ENCODE results near the gene SKIDA1.
"Not testable (repeated sequence)": the region's sequence is repeated elsewhere in the genome, so short reads cannot be mapped to it uniquely, and the experiment has no call there.

The SKIDA1 gene

DNA sequence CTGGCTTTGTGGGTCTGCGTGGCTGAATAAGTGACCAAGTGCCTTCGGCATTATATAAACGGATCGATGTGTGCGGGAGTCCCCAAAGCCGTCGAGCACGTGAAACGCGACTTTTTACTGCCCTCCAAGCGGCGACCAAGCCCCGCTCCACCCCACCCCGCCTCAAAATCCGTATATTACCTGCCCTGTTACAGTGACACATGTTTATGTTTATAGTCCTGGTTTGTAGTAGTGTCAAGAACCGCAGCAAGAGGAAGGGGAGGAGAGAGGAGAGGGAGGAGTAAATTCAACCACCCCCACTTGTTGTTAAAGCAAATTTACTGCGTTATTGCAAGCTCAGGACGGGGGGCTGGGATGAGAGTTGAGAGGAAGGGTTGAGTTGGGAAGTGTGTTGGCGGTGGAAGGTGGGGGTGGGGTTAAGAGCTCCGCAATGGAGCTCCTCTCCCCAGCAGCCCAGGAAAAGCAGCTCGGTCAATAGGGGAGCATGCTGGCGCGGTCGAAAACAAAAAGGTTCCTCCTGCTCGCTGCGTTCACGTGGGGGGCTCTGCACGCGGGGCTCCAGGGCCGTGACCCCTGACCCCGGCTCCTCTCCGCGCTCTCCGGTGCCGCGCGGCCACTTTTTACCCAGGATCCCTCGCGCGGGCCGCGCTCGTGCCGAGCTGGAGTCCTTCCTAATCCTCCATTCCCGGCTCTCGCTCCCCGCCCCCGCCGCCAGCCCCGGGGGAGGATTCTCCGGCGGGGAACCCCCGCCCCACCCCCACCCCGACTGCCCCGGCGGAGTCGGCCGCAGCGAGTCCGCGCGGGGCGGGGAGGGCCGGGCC lies at the start of gene SKIDA1:
Gene SKIDA1 (minus strand): TSS at position 316 of the 821 bp plus-strand sequence. CDS start 7,860 bp downstream, outside the sequence.
- DNase-seq = peak; percentile 65

DNA sequence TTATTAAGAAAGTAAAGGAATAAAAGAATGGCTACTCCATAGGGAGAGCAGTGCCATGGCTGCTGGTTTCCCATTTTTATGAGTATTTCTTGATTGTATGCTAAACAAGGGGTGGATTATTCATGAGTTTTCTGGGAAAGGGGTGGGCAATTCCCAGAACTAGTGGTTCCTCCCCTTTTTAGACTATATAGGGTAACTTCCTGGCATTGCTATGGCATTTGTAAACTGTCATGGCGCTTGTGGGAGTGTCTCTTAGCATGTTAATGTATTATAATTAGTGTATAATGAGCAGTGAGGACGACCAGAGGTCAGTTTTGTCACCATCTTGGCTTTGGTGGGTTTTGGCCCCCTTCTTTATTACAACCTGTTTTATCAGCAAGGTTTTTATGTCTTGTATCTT lies 49.0 kb upstream of the SKIDA1 start:
- DNase-seq = not testable (repeated sequence)

DNA sequence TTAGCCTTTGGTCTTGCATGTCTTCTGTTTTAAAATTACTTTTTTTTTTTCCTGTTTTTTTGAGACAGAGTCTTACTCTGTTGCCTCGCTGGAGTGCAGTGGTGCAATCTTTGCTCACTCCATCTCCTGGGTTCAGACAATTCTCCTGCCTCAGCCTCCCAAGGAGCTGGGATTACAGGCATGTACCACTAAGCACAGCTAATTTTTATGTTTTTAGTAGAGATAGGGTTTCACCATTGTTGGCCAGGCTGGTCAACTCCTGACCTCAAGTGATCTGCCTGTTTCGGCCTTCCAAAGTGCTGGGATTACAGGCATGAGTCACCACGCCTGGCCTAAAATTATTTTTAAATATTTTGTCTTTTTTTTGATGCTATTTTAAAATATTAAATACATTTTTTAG lies 47.1 kb upstream of the SKIDA1 start:
- no peak for DNase-seq

DNA sequence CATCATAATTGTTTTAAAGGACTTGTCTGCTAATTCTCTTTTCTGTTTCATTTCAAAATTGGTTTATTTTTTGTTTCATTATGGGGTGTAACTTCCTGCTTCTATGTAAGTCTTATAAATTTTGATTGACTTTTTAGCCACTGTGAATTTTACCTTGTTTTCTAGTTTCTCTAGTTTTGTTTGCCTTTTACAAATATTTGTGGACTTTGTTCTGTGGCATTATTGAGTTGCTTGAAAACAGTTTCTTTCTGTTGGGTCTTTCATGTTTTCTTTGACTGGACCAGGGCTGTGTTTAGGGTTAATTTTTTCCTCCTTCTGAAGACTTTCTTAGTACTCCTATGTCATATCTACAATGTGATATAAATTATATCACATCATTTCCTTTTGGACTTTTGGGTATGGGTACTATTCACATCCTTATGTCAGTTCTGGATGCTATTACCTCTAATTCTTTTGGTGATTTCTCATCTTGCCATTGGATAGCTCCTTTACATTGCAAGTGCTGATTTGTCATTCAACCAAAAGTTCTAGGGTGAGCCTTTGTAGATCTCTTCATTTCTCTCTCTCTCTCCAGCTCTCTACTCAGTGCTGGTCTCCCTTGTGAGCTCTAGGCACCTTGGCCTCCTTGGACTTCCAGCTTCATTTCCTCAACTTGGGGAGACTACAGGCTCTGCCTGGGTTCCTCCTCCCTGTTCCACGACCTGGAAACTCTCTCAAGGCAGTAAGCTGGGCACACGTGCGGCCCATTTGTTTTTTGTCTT lies 45.5 kb upstream of the SKIDA1 start:
- DNase-seq = no peak

DNA sequence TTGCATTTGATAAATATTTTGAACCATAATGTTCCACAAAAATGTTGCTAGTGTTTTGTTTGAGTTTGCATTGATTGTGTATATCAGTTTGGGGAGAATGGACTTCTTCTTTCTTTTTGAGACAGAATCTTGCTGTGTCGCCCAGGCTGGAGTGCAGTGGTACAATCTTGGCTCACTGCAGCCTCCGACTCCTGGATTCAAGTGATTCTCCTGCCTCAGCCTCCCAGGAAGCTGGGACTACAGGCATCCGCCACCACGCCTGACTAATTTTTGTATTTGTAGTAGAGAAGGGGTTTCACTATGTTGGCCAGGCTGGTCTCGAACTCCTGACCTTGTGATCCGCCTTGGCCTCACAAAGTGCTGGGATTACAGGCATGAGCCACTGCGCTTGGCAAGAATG lies 33.5 kb upstream of the SKIDA1 start:
- DNase-seq = not testable (repeated sequence)

DNA sequence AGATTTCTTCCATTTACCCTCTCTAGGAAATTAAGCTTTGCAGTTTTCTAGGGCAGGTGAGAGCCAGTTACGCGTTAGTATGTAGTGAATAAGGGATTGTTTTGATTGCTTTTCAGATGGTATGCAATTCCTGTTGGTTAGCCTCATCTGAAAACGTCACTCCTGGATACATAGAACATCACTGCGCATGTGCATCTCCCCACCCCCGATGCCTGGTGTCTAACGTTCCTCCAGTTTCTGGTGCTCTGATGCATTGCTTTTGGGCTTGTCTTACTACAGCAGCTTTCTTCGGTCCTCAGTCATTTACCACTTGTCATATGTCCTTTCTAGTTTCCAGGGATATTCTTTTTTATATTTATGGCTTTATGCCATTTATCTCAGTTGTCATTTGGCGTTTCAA lies 31.0 kb upstream of the SKIDA1 start:
- DNase-seq = no peak

DNA sequence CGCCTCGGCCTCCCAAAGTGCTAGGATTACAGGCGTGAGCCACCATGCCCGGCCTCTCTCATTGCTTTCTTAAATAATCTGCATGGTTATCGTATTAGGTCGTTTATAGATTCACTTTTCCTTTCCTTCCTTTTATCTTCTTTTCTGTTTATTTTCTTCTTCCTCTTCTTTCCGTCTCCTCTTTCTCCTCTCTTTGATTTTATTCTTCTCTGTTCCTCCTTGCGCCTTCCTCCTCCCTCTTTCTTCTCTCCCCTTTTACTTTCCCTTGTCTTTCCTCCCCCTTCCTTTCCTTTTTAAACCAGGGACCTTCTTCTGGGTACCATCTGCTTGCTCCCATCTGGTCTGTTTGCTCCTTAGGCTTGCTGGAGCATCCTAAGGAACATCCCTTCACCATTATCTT lies 27.2 kb upstream of the SKIDA1 start:
- no peak for DNase-seq

DNA sequence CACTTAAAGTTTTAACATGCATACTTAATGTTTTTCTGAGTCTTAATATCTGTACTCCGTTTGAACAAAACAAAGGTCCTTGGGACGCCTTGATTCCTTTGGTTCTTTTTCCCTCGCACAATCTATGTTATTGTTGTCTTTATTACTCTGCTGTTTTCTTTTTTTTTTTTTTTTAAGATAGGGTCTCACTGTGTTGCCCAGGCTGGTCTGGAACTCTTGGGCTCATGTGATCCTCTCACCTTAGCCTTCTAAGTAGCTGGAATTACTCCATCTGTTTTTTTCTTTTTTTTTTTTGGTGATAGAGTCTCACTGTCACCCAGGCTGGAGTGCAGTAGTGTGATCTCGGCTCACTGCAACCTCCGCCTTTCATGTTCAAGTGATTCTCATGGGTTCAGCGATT lies 21.8 kb upstream of the SKIDA1 start:
- DNase-seq = no peak

DNA sequence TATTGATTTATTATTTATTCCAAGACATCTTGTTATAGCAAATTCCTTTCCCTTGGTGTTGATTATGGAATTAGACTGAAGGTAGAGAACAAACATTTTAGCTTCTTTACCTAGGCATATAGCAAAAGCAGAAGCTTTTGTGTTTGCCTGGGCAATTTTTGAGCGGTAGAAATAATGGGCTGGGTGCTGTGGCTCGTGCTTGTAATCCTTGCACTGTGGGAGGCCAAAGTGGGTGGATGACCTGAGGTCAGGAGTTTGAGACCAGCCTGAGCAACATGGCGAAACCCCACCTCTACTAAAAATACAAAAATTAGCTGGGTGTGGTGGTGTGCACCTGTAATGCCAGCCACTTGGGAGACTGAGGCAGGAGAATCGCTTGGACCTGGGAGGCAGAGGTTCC lies 15.2 kb upstream of the SKIDA1 start:
- DNase-seq = not testable (repeated sequence)

DNA sequence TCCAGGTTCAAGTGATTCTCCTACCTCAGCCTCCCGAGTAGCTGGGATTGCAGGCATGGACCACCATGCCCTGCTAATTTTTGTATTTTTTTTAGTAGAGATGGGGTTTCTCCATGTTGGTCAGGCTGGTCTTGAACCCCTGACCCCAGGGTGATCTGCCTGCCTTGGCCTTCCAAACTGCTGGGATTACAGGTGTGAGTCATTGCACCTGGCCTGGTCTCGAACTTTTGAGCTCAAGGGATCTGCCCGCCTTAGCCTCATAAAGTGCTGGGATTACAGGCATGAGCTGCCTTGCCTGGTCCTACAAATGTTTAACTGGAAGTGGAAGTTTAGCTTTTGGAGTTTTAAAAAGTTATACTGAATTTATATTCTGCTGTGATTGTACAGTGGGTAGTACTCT lies 11.4 kb upstream of the SKIDA1 start:
- no peak for DNase-seq

DNA sequence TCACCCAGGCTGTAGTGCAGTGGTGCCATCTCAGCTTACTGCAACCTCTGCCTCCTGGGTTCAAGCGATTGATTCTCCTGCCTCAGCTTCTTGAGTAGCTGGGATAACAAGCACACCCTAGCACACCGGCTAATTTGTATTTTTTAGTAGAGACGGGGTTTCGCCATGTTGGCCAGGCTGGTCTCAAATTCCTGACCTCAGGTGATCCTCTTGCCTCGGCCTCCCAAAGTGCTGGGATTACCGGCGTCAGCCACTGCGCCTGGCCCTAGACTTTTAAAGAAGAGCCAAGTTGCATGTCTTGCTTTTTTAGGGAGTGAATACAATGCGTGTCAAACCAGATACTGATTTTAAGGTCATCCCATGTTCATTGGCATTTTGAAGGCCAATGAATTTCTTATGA lies 10.5 kb upstream of the SKIDA1 start:
- not testable (repeated sequence) for DNase-seq

DNA sequence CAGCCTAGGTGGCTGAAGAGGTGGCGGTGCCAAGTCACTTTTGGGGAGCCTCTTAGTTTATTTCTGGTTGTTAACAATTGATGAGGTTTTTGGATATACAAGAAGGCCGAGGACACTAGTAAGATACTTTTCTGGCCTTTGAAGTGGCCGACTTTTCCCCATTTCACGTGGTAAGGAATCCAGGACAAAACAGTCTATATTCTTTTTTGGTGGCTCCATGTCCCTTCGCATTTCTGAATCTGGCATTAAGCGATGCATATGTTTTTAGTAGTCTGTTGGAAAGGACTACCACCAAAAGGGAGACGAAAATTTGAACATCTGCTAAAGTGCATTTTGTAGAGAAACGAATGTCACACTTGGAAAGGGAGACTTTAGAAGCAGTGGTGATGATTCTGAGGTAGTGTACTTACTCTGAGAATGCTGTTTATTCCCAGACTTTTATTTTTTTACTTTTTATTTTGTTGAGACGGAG lies 10.0 kb upstream of the SKIDA1 start:
- DNase-seq = no peak

DNA sequence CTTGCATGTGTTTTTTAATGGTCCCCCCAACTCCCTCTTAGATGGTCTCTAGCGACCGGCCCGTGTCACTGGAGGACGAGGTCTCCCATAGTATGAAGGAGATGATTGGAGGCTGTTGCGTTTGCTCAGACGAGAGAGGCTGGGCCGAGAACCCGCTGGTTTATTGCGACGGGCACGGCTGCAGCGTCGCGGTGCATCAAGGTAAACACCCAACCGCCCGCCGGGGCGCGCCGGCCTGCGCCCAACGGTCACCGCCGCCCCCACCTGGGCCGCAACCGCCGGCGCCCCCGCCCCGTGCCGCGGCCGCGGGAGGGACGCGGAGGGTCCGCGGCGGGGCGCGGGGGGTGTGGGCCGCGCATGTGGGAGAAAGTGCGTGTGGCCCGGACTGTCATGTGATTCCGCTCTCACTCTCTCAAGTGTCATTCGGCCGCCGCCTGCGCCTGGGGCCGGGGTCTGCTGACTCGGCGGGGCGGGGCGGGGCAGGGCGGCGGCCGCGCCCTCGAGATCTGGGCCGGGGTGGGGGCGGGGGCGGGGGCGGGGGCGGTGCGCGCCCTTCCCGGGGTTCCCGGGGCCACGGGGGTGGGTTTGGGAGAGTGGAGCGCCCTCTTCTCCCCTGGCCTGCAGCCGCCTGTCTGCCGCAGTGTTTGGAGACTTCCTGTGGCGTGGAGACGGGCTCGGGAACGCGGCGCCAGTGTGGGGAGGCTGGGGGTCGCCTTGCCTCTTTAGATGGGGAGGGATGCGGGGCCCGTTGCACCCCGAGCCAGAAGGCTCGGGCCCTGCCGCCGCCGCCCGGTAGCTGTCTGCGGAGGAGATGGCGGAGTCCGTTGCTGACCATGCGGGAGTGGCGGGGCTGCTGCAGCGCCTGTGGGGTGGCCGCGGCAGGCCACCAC lies 9.4 kb upstream of the SKIDA1 start:
- peak; percentile 52 for DNase-seq

DNA sequence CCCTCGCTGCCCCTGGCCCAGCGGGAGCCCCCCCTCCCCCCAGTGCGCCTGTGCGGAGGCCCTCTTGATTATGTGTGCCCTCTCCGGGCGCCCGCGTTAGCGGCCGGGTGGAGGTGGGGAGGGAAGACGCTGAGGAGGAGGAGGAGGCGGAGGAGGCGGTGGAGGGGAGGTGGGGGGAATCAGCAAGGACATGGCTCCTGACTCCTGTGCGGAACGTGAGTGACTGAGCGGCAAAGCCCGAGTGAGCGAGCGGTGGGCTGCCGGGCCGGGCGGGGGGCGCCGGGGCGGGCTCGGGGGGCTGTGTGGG lies 8.8 kb upstream of the SKIDA1 start:
- DNase-seq = no peak

DNA sequence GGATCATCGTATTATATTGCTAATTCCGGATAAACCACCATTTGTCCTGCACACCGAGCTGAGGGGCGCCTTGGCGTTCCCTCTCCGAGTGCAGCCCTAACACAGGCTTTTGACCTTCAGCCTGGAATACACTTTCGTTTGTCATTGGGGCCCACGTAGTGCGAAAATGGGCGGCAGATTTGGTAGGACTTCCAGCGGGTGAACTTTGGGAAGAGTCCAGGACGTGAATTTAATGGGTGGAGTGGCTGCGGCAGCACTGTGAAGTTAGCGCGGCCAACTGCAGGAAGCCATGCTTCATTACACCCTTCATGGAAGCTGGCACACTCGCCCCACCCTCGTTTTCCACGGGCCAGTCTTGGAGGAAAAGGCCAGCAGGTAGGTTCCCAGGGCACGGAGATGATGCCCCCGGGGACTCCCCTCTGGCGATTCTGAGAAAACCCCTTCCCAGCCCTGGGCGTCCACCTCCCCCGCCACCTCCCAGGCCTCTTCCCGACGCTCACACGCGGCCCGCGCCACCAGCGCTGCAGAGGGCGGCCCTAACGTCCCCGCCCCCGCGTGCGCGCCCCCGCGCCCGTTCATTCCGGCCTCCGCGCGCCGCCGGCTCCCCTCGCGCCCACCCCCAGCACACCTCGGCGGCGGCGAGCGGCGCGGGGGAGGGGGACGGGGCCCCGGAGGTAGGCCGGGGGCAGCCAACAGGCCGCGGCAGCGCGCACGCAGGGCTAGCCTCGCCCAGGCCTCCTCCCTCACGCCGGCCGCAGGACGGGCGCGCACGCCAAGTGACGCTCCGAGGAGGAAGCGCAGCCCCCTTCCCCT lies 8.2 kb upstream of the SKIDA1 start, which contains the start of gene MLLT10:
Gene MLLT10 (plus strand): TSS at position 766 of the 813 bp plus-strand sequence. CDS start 413 bp downstream, outside the sequence.
- DNase-seq = peak; percentile 94

DNA sequence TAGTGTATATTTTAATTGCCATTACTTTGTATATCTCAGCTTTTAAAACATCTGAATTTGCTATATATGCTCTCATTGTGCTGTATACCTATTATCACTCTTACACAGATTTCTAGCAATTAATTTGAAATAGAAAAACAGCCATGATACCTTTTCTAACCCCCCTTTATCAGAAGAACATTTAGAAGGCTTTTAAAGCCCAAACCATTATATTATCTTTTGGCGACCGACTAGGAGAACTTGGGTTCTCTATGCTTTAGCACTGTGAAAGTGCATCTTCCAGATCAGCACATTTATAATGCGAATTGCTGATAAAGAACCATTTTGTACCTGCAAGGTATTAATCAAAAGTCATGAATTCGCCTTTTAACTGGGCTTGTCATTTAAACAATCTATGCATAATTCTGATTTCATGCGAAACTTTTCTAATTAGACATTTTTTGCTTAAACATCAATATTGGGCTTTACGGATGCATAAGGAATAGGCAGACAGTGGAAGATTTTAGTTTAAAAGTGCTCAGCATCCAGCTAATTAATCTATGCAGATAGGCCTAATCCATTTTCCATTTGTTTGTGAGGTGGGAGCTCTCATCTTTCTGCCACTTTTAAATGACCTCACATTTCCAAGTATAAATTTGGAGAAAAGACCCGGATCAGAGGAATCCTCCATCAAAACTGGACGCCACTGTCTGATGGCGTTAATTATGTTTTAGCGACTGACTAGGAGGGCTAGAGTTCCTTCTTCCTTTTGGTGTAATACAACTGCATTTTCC lies 7.4 kb upstream of the SKIDA1 start:
- DNase-seq = no peak

DNA sequence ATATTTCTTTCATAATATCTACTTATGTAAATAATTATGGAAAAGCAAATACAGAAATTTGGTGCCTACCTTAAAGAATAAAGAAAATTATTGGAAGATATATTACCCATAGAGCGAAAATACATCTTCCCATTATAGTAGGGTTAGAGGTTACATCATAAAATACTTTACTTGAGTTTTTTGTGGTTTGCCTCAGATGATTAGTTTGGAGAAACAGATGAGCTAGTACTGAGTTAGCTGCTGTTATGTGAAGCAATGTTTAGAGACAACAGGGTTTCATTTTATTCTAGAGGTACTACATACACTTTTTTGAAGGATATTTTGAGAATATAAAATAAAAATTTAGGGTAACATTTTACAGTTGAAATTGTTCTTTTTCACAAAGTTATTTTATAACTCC lies 5.7 kb upstream of the SKIDA1 start:
- no peak for DNase-seq

DNA sequence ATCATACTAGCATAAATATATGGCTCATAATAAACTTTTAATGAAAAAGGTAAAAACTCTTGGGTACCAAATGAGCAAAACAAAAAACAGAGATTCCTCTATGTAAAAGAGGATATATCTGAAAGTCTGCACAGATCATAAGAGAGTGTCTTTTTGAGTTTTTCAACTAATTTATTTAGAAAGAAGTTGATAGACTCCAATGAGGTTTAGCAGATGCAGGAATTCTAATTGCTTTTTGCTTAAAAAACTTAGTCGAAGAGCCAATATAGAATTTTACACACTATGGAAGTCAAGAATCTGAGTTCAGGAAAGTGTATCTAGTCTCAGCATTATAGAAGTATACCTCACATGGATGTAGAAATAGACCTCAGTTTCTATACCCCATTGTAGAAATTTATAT lies 5.2 kb upstream of the SKIDA1 start:
- DNase-seq = no peak

DNA sequence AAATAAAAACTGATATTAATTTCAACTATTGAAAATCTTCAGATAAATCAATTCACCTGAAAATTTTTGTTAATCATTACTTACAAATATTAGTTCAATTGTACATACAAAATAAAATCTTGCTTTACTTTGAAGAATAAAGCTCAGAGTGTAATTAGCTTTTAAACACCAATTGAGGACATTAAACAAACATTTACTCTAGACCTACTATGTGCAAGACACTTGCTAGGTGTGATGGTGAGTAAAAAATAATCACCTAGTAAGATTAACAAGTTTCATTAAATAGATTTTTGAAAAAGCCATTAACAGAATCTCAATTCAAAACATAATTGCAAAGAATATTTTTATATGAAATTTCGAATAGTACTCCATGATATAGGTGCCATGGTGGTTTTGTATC lies 4.7 kb upstream of the SKIDA1 start:
- DNase-seq = no peak

DNA sequence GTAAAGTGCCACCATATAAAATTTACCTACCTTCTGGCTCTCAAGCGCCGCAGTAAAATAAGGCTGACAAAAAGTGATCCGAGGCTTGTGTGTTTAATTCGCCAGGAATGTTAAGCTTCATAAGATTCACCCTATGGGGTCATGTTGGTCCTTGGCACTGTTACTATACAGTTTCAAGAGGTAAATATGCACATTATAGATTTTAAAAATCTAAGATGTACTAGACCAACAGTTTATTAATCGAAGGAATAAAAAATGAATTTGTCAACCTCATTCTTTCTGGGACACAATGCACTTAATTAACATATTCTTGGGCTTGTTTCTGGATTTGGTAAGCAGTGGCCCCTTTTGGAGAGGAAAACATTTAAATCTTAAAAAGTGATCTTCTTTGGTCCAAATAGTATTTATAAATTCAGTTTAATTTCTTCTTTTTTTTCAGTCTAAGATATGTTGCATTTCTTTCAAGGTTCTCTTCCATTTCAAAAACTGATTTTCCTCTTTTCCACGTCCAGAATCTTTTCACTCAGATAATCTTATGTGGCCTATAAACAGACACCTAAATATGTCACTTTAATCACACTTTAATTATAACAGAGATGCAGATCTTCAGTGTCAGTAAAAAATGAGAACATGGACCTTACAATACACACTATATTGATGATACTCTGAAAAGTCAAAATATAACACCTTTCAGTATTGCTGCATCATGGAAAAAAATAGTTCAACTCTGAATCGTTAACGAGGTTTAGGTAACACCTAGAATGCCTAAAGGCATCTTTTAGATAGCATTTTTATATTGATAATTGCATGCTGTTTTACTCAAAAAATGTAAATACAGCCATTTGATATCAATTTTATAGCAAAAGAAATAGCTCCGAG lies 3.8 kb upstream of the SKIDA1 start:
- DNase-seq = no peak

All from CD4-positive, alpha-beta T cell treated with Interleukin-21 for 1 hour (primary cell).